ENCODE measurements around the gene GEMIN5.

GRCh38 chr5:154900066-154900465, 37.9 kb downstream of the GEMIN5 start:
- TF ChIP-seq CTCF (IDR thresholded peaks at IDR 0.05) (no peak), POLR2A (IDR thresholded peaks at IDR 0.05) (no peak)
